Upper lobe of left lung (tissue), 6 donors: Measurements from ENCODE around the gene ANKS3. TPM values are rescaled to one million over a fixed set of nuclear protein-coding genes. Genes with fewer than 3 reads are reported as not detected.
A peak's percentile ranks its signal among the peaks of the same experiment; 100 is the strongest.

Source experiments
- ATAC-seq, 2 donors: fragments of 200-7000 bp; cut with Tn5 transposase; one replicate each; pipeline ENCODE4 v1.9.1; 2022; ENCODE audit warnings: mild to moderate bottlenecking in 2 of 2, moderate library complexity in 2 of 2; ENCODE audit not compliant: low FRiP score in 2 of 2
- DNase-seq, 2 donors: peaks; one replicate each; pipeline ENCODE4 v3.0.0-alpha.2; 2019 to 2020
- H3K27ac ChIP-seq, 4 donors: fragments of 200-600 bp; sonication (generic); one replicate each; pipeline ENCODE4 v1.5.1; 2016 to 2019
- H3K27me3 ChIP-seq, 4 donors: fragments of 200-600 bp; sonication (generic); one replicate each; pipeline ENCODE4 v1.5.1; 2017 to 2019
- H3K36me3 ChIP-seq, 4 donors: fragments of 200-600 bp; sonication (generic); one replicate each; pipeline ENCODE4 v1.5.1; 2016 to 2019
- H3K4me1 ChIP-seq, 4 donors: fragments of 200-600 bp; sonication (generic); one replicate each; pipeline ENCODE4 v1.5.1; 2018 to 2019
- H3K4me3 ChIP-seq, 4 donors: fragments of 200-600 bp; sonication (generic); one replicate each; pipeline ENCODE4 v1.5.1; 2017 to 2019; ENCODE audit warnings: mild to moderate bottlenecking in 2 of 4, moderate library complexity in 1 of 4
- H3K9me3 ChIP-seq, 4 donors: fragments of 200-600 bp; sonication (generic); one replicate each; pipeline ENCODE4 v1.5.1; 2018 to 2019
- EP300 ChIP-seq, 4 donors: sonication (generic); formaldehyde crosslinking; IDR thresholded peaks; one replicate each; pipeline ENCODE4 v1.5.1; 2017; ENCODE audit warnings: antibody characterized with exemption in 4 of 4, control low read depth in 2 of 4
- POLR2A ChIP-seq, 4 donors: fragments of 450-650 bp; IDR thresholded peaks; one replicate each; pipeline ENCODE4 v1.5.1; 2016 to 2017; ENCODE audit warnings: antibody characterized with exemption in 4 of 4, mild to moderate bottlenecking in 2 of 4
- POLR2AphosphoS5 ChIP-seq, 2 donors: sonication (generic); formaldehyde crosslinking; IDR thresholded peaks; one replicate each; pipeline ENCODE4 v1.5.1; 2017; ENCODE audit warnings: antibody characterized with exemption in 2 of 2
- WGBS, 2 donors: methylation state at CpG; one replicate each; pipeline ENCODE4 v1.1.5; 2017 to 2018; 5-methylcytosine and 5-hydroxymethylcytosine counted together
- total RNA-seq, 6 donors: library from RNA; depleted of rRNA in 4 of 6; stranded (reverse); fragments of >200 nt in 4 of 6; gene quantifications; one replicate each; pipeline versions ENCODE4 v1.1.0 to v1.2.1, GENCODE V29; 2016 to 2021
- TF ChIP-seq, protein P1 (sequence below), 6 experiments: fragments of 450-650 bp in 4 of 6; fragments of 200-600 bp in 2 of 6; sonication (generic) in 2 of 6; IDR thresholded peaks; one replicate each; pipeline ENCODE4 v1.5.1; 2016 to 2019; ENCODE audit warnings: antibody characterized with exemption in 6 of 6
- donor health status: DM: no; HTN: no; CAD: no; lungs with moderate emphysema.
- donor health status: DM: no; HTN: yes; CAD: no; lungs with severe emphysema.

Gene ANKS3
- total RNA-seq, 6 donors from 2014 or later: 17.9 to 67.1 (median 20.0) TPM

DNA sequence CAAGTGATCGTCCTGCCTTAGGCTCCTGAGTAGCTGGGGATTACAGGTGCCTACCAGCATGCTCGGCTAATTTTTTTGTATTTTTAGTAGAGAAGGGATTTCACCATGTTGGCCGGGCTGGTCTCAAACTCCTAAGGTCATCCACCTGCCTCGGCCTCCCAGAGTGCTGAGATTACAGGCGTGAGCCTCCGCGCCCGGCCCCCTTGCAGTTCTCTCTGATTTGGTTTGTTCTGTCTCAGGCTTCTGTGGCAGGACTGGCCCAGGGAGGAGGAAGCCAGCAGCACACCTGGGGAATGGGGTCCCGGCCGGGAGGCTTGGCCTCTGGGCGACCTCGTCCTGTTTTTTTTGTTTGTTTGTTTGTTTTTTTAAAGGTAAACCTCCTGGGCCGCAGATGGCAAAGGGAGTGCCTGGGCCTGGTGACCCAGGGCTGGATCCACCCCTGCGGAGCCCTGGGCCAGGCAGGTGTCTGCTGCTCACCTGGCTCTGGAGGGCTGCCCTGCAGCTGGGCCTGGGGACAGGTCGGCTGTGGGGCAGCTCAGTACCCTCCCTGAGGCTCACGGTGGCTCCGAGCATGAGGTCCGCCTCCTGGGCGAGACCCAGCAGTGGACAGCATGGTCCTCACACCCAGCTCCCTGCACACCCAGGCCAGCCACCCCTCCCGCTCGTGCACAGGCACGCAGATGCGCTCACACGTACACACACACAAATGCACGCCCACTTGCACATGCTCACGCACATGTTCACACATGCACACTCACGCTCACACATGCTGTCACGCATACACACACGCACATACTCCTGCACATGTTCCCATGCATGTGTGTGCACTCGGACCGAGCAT is 44.0 kb downstream of the ANKS3 start:
- no peak for DNase-seq
- no peak overlapping the region for H3K4me3 ChIP-seq
- ATAC-seq: no peak

GRCh38 chr16:4689091-4689671 is 44.9 kb downstream of the ANKS3 start:
- Histone ChIP-seq H3K27ac (no peak overlapping the region), H3K4me3 (no peak overlapping the region), H3K36me3 (peaks cover 7 to 60% (median 47%) of the 10 kb centered on the region in 4 donors), H3K27me3 (no peaks in the 10 kb centered on the region), H3K4me1 (peaks cover 10 to 21% (median 13%) of the 10 kb centered on the region in 4 donors), H3K9me3 (no peaks in the 10 kb centered on the region)
- DNase-seq: peak in 1 of 2 donors; percentile 78
- no peak for ATAC-seq
- TF ChIP-seq POLR2A (IDR thresholded peaks at IDR 0.05): no peak
- TF ChIP-seq POLR2AphosphoS5 (IDR thresholded peaks at IDR 0.05): no peak
- TF ChIP-seq, protein P1, sequence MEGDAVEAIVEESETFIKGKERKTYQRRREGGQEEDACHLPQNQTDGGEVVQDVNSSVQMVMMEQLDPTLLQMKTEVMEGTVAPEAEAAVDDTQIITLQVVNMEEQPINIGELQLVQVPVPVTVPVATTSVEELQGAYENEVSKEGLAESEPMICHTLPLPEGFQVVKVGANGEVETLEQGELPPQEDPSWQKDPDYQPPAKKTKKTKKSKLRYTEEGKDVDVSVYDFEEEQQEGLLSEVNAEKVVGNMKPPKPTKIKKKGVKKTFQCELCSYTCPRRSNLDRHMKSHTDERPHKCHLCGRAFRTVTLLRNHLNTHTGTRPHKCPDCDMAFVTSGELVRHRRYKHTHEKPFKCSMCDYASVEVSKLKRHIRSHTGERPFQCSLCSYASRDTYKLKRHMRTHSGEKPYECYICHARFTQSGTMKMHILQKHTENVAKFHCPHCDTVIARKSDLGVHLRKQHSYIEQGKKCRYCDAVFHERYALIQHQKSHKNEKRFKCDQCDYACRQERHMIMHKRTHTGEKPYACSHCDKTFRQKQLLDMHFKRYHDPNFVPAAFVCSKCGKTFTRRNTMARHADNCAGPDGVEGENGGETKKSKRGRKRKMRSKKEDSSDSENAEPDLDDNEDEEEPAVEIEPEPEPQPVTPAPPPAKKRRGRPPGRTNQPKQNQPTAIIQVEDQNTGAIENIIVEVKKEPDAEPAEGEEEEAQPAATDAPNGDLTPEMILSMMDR (IDR thresholded peaks at IDR 0.05): no peak
- TF ChIP-seq EP300 (IDR thresholded peaks at IDR 0.05): no peak
- WGBS, 2 donors: 94 to 98% methylated on average over 7 to 20 of the region's 21 CpGs

More for the DNA sequence above, 44.0 kb downstream of the ANKS3 start:
- Histone ChIP-seq H3K27me3 (no peaks in the 10 kb centered on the region), H3K36me3 (peaks cover 4 to 54% (median 39%) of the 10 kb centered on the region in 4 donors), H3K9me3 (no peaks in the 10 kb centered on the region), H3K4me1 (peaks cover 17 to 30% (median 21%) of the 10 kb centered on the region in 4 donors), H3K27ac (no peak overlapping the region)
- WGBS, 2 donors: 83 to 90% methylated on average over 25 to 31 of the region's 31 CpGs
- TF ChIP-seq, protein P1 (IDR thresholded peaks at IDR 0.05): no peak
- TF ChIP-seq POLR2A (IDR thresholded peaks at IDR 0.05) (no peak), EP300 (IDR thresholded peaks at IDR 0.05) (no peak), POLR2AphosphoS5 (IDR thresholded peaks at IDR 0.05) (no peak)

DNA sequence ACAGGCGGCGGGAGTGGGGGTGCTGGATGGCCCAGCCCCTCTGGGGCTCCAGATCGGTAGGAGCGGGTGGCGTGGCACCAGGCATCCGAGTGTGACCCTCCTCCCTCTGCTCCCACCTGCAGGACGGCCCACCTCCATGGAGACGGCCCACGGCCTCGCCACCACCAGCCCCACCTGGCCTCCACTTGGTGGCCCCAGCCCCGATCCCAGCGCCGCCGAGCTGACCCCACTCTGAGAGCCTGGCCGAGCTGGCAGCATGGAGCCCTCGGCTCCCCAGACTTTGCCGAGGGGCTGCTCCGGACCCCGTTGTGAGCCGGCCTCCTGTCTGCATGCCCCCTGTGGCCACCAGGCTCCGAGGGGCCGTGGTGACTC is 45.4 kb downstream of the ANKS3 start:
- Histone ChIP-seq H3K4me1 (peaks cover 9 to 17% (median 13%) of the 10 kb centered on the region in 4 donors), H3K27ac (no peak overlapping the region), H3K27me3 (no peaks in the 10 kb centered on the region), H3K4me3 (no peak overlapping the region), H3K9me3 (no peaks in the 10 kb centered on the region), H3K36me3 (peaks cover 11 to 65% (median 52%) of the 10 kb centered on the region in 4 donors)
- no peak for ATAC-seq
- WGBS, 2 donors: 89 to 94% methylated on average over 18 to 21 of the region's 22 CpGs
- peak in 1 of 2 donors; percentile 81 for DNase-seq
- TF ChIP-seq EP300 (IDR thresholded peaks at IDR 0.05): no peak

- Histone ChIP-seq H3K4me1 (peaks cover 9 to 16% (median 13%) of the 10 kb centered on the region in 4 donors), H3K9me3 (no peaks in the 10 kb centered on the region), H3K27me3 (no peaks in the 10 kb centered on the region), H3K4me3 (no peak overlapping the region), H3K36me3 (peaks cover 11 to 71% (median 58%) of the 10 kb centered on the region in 4 donors), H3K27ac (no peak overlapping the region)
- ATAC-seq (no peak), DNase-seq (peak in 1 of 2 donors; percentile 80)
- TF ChIP-seq, protein P1 (IDR thresholded peaks at IDR 0.05): no peak
- no peak for TF ChIP-seq POLR2A (IDR thresholded peaks at IDR 0.05)
- TF ChIP-seq EP300 (IDR thresholded peaks at IDR 0.05): no peak
- no peak for TF ChIP-seq POLR2AphosphoS5 (IDR thresholded peaks at IDR 0.05)
- WGBS, 2 donors: 89 to 93% methylated on average over 30 to 36 of the region's 39 CpGs
Measured at GRCh38 chr16:4687946-4688673, 46.0 kb downstream of the ANKS3 start.

- WGBS, 2 donors: 88 to 92% methylated on average over 8 of the region's 8 CpGs
- no peaks in the 10 kb centered on the region for H3K9me3 ChIP-seq
- ATAC-seq (no peak), DNase-seq (no peak)
- TF ChIP-seq EP300 (IDR thresholded peaks at IDR 0.05) (no peak), POLR2A (IDR thresholded peaks at IDR 0.05) (no peak), POLR2AphosphoS5 (IDR thresholded peaks at IDR 0.05) (no peak)
- TF ChIP-seq, protein P1 (IDR thresholded peaks at IDR 0.05): no peak
- peaks cover 4 to 15% (median 11%) of the 10 kb centered on the region in 4 donors for H3K4me1 ChIP-seq
- H3K27me3 ChIP-seq: no peaks in the 10 kb centered on the region
- no peak overlapping the region for H3K27ac ChIP-seq
- H3K4me3 ChIP-seq: no peak overlapping the region
- H3K36me3 ChIP-seq: peaks cover 11 to 78% (median 64%) of the 10 kb centered on the region in 4 donors
Measured at GRCh38 chr16:4687416-4687815, 46.7 kb downstream of the ANKS3 start.
